GM10847 (cell line): ENCODE data around the gene HEATR9.

Experiments used
- POLR2A ChIP-seq: IDR thresholded peaks from 2 replicates; pipeline ENCODE4 v1.6.1; 2011; ENCODE audit not compliant: insufficient read length; ENCODE audit errors: extremely low read depth

The HEATR9 gene

DNA sequence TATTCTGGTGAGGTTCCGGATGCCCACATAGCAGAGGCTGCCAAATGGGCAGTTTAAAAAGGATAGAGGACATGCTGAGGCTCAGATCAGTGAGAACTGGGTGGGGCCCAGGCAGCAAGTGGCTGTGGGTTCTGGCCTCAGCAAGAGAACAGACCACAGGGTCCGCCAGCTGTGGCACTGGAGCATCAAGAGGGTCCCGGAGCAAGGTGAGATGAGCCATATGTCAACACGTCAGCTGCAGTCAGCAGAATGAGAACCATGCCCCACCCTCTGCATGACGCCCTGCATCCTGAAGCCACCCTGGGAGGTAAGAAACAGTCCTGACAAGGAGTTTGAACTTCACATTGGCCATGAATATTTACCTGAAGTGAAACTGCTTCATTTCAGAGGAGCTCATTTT, 31.6 kb upstream of the HEATR9 start:
- no peak for TF ChIP-seq POLR2A

DNA sequence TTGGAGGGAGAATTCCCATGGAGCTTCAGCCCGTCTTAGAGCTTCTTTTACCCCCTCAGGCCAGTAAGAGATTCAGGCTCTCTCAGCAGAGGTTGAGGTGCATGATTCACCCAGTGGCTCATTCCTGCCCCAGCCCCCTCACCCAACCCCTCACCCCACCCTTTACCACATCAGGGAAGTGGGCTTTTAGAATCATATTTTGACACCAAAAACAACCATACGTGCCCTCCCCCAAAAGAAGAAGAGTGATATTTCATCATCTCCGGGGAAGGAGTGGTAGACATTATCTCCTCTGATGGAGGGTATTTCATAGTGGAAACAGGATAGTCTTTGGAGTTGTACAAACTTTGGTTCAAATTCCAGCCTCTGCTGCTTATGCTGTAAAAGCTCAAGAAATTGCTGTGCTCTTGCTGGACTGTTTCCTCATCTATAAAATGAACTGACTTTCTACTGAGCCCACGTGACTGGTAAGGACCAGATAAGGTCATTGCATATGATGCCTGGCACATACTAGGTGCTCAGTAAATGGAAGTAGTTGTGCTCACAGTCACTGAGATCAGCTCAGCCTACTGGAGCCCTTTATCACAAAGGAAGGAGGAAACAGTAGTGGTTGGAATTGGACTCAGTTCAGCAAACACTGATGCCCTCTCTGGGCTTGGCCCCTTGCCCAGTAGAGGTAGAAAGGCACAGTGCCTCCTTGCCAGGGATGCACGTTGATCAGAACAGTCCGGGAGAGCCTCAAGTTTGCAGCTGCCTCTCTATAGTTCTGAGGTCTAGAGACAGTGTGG, 29.8 kb upstream of the HEATR9 start:
- TF ChIP-seq POLR2A = no peak

DNA sequence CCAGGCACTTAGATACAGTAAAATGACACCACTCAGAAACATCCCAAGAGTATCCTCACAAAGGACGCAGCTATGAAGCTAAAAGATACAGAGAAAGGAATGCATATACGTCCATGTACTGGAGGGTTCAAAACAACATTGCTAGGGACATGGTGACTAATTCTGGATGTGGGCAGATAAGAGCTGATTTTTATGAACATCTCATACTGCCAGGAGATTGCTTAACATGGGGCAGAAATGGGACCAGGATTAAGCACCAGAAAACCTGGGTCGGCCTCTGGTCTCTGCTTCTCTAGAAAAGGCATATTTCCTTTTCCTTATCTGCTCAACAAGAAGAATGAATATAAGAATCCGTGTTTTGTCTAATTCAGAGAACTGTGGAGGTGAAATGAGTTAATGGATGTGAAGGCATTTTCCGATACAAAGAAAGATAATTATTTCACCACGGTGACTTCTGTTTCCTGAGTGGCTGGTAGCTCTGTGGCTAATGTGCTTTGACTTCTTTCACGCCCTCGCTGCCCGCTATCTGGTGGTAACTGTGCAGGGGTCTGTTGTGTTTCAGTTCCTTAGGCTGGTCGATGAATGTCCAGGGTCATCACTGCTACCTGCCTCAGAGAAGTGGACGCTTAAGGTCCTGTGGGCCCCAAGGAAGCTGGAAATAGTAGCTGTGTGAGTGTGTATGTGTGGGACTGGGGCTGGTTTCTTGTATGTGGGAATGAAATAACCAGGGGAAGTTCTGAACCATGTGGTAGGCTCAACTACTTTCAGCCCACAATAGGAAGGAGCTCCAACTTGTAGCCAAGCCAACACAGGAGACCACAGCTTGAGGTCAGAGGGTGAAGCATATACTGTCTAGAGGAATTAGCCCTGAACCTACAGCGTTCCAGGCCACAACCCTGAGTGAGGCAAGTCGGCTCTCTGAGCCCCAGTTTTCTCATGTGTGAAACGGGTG, 27.2 kb upstream of the HEATR9 start:
- no peak for TF ChIP-seq POLR2A

DNA sequence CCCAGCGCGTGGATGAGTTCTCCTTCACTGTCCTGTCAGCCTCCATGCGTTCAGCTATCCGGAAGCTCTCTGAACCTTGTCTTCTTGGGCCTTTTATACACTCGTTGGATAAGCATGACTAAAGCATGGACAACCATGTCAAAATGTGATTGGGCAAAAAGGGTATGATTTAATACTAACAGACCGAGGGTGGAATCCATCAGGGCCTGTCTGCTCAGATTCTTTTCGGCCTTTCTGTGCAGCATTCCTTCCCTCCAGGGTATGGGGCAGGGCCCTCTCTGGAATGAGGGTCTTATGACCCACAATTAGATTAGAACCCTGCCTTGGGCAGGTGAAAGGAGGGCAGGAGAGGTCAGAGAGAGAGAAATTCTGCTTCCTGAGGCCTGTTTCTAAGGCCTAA, 25.5 kb upstream of the HEATR9 start:
- TF ChIP-seq POLR2A = no peak

- no peak for TF ChIP-seq POLR2A
These were observed 25.1 kb upstream of the HEATR9 start for GRCh38 chr17:35893751-35894150.

DNA sequence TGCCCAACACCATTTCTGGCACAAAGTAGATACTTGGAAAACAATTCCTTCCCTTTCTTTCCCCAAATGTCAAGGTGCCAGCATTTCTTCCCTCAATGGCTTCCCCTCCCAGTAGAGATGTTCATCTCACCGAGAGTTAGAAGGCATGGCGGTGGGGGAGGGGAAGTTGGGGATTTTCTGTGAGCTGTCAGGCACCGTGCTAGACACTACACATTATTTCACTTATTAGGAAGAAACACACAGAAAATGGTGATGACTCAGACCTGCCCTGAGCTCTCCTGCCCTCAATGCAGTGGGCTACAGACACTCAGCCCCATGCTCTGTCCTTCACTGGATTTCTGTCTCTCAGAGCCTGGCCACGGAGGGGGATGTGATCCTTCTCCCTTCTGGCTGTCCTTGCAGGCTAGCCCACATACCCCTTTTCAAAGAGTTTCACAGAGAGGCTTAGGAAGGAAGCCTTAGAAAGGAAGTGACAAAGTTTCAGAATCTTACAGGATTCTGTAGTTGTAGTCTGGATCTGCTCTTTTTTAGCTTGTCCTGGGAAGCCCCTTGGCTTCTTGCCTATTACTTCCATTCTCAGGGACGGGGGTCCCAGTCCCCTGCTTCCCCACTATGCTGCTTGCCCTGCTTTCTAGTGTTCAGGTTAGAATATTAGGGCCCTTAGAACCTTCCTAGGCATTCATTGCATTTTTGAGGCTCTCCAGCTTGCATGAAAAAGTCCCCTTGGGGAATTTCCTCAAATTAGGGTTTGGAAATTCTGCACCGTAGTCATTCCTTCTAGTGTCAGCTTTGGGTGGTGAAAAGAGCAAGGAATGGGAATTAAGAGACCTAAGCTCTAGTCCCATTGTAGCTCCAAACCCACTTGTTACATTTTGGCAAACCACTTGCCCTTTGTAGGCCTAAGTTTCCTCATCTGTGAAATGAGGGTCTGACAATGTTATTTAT, 23.7 kb upstream of the HEATR9 start:
- no peak for TF ChIP-seq POLR2A

- no peak for TF ChIP-seq POLR2A
These were observed 22.6 kb upstream of the HEATR9 start for GRCh38 chr17:35891269-35891668.

GRCh38 chr17:35890774-35891155, 22.1 kb upstream of the HEATR9 start:
- no peak for TF ChIP-seq POLR2A

DNA sequence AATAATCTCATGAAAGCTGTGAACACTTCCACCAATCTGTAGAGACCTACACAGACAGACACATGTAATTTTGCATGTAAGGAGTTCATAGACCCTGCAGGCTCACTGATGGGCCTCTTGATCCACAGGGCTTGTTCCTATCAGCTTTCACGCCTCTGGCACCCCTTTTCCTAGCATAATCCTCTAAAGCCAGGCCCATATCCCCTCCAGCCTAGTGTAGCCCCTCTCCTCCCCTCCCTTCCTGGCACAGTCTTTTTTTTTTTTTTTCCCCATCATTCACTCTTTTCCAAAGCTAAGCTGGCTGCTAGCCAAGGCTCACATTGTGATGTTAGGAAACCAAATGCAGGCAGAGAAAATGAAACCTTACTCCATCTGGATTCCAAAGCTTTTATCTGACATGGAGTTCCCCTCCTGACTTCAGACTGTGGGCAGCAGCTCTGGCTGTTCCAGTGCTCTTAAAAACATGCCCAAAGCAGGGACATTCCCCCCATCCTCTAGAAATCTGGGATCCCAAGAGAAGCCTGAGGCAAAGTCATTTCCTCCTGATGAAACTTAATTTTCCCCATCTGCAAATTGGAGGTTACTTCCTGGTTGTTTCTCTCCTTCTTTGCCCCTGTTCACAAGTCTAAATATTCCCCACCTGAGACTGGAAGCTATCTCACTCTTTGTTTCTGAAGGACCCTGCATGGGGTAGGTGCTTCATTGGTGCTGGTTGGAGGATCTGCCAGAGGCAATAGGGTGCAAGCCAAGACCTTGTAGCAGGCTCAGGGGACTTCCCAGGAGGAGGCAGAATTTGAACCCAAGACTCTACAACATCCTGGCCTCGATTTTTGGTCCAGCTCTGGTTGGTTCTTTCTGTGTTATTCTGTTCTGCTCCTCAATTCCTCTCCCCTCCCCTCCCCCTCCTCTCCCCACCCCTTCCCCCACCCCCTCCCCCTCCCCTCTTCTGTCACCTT, 21.4 kb upstream of the HEATR9 start:
- TF ChIP-seq POLR2A = no peak

- TF ChIP-seq POLR2A = no peak
These were observed 20.6 kb upstream of the HEATR9 start for GRCh38 chr17:35889241-35889640.

DNA sequence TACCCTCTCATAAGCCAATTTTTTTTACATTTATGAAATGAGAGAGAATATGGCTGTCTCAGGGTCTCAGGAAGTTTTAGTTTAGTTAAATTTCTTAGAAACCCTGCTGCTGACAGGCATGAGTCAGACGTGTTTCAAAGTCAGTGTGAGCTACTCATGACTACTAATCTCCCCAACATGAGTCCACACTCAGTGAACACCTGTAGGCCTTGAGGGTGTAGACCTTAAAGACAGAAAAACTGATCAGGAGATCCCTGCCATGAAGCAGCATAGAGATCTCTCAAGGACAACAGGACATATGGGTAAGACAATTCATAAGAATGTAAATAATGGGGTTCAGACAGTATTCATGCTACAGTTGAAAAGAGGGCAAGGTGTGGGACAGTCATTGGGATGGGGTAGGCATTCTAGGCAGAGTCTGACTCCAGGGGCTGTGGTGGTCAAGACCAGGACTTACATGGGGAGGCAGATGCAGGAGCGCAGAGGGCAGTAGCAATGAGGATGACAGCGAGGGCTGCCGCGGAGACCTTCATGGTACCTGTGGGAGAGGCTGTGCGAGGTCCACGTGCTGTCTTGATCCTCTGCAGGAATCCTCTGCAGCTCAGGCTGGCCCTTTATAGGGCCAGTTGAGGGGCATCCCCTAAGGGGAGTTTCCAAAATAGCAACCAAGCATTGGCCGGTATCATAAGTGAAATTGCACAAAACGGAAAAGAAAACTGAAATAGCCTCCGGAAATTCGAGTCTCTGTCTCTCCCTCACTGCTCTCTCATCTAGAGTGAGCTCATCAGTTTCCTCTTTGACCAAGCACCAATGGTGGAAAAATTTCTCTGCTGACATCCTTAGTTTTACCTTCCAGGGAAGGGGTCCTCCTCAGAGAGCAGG, 11.3 kb upstream of the HEATR9 start, which contains the start of gene CCL5:
TSS of gene CCL5 (minus strand) at position 588 of the 882 bp plus-strand sequence.
- peak; percentile 88 for TF ChIP-seq POLR2A

- no peak for TF ChIP-seq POLR2A
These were observed 9.7 kb upstream of the HEATR9 start for GRCh38 chr17:35878361-35878760.

GRCh38 chr17:35877345-35878029, 8.8 kb upstream of the HEATR9 start:
- no peak for TF ChIP-seq POLR2A

DNA sequence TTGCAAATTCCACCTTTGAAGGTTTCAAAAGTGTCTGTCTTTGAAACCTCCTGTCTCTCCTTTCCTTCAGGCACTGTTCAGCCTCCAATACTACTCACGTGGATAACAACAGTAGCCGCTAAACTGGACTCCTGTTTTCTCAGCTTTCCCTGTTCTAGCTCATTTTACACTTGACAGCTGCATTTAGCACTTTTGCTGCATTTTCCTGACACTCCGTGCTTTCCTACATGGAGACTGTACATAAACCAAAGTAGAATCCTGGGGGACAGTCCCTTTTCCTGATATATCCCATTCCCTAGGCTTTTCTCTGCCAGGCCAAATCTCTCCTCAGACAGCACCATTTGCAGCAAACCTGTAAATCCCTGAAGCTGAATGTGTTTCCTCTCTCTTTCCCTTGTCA, 7.8 kb upstream of the HEATR9 start:
- TF ChIP-seq POLR2A = no peak
